ENCODE results near the gene KANSL1L.

Gene KANSL1L

DNA sequence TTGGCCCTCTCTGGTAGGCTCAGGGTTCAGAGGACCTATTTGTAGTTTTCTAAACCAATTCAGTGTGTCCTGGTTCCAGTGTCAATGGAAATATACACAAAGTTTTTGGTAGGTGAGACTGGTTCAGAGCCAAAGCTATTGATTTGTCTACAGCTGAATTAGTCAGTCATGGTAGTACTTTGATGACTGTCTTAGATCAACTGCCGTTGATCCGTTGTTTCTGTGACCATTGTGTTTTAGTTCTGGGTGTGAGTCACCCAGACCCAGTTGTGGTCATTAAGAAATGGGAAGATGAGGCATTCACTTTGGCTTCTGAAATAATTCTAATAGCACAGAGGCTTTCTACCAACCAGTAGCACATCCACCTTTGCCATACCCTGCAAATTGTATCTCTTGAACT, 184.8 kb downstream of the KANSL1L start:
- DNase-seq, result no peak

DNA sequence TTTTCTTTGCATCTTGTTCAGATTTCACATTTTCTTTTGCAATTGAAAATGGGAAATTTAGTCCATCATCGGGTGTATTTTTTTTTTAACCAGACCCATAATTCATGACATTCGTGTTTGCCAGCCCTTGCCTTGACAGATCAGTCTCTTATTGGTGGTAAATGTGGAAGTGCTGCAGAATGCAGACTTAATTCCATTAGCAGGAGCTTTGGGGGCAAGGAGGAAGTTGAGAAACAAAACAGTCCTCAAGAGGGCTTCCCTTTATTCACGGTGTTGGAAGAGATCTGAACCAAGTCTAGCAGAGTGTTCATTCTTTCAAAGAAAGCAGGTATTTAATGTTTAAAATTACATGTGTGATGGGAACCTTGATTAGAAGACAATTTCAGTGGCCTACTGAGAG, 185.3 kb downstream of the KANSL1L start:
- DNase-seq, result no peak

DNA sequence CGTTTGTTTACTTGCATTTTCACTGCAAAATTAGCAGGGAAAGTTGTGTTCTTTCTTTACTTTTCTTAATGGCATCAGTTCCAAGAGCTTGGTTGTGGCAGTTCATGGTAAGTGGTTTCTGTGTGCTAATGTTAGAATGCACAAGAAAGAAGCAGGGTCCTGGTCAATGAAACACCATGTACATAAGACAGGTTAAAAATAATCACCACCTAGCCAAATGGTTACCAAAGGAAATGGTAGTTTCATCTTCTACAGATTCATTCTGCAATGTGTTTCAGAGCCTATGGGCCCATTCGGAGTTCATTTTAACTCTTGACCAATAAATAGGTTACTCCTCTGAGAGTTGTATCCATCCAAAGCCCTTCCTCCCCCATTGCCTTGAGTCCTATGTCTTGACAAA, 186.9 kb downstream of the KANSL1L start:
- no peak for DNase-seq

DNA sequence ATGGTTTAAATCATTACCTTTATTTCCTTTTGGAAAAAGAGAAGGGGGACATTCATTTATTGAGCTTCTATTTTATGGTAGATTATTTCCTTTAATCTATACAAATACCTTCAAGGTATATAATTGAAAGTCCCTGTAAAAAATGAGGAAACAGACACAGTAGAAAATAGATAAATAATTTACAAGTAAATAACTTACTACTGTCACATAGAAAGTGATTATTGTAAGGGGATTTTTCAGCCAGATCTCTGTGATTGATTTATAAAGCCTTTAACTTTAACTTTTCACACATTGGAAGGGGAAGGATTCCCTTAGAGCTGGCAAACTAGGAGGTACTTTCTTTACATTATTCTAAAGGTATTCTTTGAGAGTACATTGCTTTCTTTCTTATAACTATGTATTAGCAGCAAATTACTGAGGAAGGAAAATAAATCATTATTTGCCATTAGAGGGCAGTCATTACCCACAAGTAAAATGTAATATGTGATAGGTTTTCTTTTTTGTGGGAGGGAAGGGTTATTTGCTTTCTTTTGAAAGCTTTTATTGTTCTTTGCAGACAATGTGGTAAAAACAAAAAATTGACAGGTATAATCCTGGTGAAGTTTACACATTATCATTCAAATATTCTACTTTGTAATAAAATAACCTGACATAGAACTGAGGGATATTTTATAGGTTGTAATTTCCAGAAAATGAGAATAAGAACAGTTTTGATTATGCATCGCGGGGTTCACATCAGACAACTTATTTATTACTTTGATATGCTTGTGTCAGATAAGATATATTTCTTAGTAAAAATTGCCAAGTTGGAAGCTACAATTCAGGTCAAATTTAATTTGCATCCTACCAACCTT, 193.6 kb downstream of the KANSL1L start:
- DNase-seq, result no peak

DNA sequence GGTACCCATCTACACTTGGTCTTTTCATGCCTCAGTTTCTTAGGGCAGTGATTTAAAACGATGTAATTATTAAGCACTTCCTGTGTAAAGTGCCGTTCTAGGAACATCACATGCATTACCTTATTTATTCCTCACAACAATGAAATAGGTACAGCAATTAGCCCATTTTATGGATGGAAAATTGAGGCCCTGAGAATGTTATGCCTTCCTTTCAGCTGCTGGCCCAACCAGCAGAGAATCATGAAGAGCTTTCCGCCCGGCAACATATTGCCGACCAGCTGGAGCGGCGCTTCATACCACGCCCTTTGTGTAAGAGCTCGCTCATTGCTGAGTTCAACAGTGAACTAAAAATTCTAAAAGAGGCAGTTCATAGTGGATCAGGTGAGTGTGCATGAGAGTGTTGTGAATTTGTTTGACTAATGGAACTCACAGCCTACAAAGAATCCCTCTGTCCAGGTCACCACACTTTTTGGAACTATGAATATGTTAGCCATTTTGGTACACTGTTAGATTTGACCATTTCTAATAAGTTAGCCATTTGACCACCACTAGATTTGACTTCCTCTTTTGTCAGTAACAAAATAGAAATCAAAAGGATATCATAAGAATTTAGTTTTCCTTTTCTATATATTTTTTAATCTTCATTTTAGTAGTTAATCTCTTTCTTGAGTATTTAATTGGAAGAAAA, 194.4 kb downstream of the KANSL1L start:
- no peak for DNase-seq

DNA sequence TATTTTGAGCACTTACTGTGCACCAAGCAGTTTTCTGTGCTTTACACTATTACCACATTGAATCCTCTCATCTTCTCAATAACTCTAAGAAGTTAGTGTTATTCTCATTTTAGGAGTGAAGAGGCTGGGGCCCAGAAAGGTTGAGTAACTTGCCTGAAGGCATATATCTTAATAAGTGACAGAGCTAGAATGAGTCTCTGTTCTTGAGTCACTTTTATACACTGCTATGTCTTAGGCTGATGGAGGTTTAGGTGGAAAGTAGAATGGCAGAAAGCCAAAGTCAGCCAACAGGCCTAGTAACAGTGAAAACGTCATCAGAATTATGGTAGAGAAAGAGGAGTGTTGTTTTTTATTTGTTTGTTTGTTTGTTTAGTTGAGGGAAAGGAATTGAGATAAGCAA, 196.6 kb downstream of the KANSL1L start:
- no peak for DNase-seq

DNA sequence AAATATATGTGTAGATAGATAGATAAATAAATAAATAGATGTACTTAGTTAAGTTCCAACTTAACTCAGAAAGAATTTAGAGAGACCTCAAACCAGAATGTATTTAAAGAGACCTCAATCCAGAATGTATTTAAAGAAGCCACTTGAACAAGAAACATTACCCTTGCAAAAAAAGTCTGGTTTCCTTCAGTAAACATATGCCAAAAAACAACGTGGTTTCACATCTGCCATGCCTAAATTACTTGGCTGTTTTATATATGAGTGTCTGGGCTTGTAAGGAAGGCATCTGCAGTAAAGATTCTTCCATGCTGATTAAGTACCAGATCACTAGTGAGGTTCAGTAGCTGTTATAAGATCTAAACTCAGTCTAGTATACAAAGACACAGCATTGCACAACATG, 197.9 kb downstream of the KANSL1L start:
- DNase-seq, result no peak

Data from activated naive CD4-positive, alpha-beta T cell treated with anti-CD3 and anti-CD28 coated beads, Interleukin-2, amount 50 U/mL, for 16 hours (primary cell).